HG03196 (cell line): Measurements from ENCODE around the gene ABTB2.

Source experiments
- ATAC-seq: cut with Tn5 transposase; IDR thresholded peaks from one replicate; pipeline ENCODE4 v1.9.1; 2021; ENCODE audit not compliant: unreplicated experiment

Gene ABTB2

GRCh38 chr11:34155757-34156062, 202.1 kb downstream of the ABTB2 start:
- no peak for ATAC-seq

GRCh38 chr11:34155057-34155756, 202.6 kb downstream of the ABTB2 start:
- no peak for ATAC-seq

- ATAC-seq = peak; percentile 51
These were observed 203.5 kb downstream of the ABTB2 start for GRCh38 chr11:34154059-34154875.

- ATAC-seq = no peak
These were observed 205.6 kb downstream of the ABTB2 start for GRCh38 chr11:34151916-34152845.

- ATAC-seq = no peak
These were observed 206.6 kb downstream of the ABTB2 start for GRCh38 chr11:34151166-34151565.

GRCh38 chr11:34150494-34151151, 207.2 kb downstream of the ABTB2 start:
- ATAC-seq = no peak

GRCh38 chr11:34149786-34150185, 208.0 kb downstream of the ABTB2 start:
- no peak for ATAC-seq

GRCh38 chr11:34149274-34149673, 208.5 kb downstream of the ABTB2 start:
- ATAC-seq = no peak

GRCh38 chr11:34148504-34149165, 209.2 kb downstream of the ABTB2 start:
- no peak for ATAC-seq

- ATAC-seq = no peak
These were observed 210.2 kb downstream of the ABTB2 start for GRCh38 chr11:34147581-34147980.

- ATAC-seq = no peak
These were observed 210.9 kb downstream of the ABTB2 start for GRCh38 chr11:34146866-34147265.

GRCh38 chr11:34146411-34146810, 211.4 kb downstream of the ABTB2 start:
- no peak for ATAC-seq

- ATAC-seq = no peak
These were observed 211.9 kb downstream of the ABTB2 start for GRCh38 chr11:34145847-34146381.

GRCh38 chr11:34145073-34145472, 212.7 kb downstream of the ABTB2 start:
- ATAC-seq = no peak

GRCh38 chr11:34143048-34143447, 214.8 kb downstream of the ABTB2 start:
- ATAC-seq = no peak

GRCh38 chr11:34140149-34140548, 217.7 kb downstream of the ABTB2 start:
- ATAC-seq = no peak

- no peak for ATAC-seq
These were observed 218.5 kb downstream of the ABTB2 start for GRCh38 chr11:34139346-34139745.

- ATAC-seq = no peak
These were observed 221.4 kb downstream of the ABTB2 start for GRCh38 chr11:34136420-34136819.

GRCh38 chr11:34135439-34135838, 222.4 kb downstream of the ABTB2 start:
- ATAC-seq = no peak

- no peak for ATAC-seq
These were observed 223.0 kb downstream of the ABTB2 start for GRCh38 chr11:34134765-34135164.
